ENCODE data around the gene SREK1IP1.

SREK1IP1 gene

GRCh38 chr5:64680289-64680688 lies 88.2 kb downstream of the SREK1IP1 start:
- DNase-seq (no peak), ATAC-seq (no peak)

- ATAC-seq, result no peak
- no peak for DNase-seq
Measured at GRCh38 chr5:64678374-64678773, 90.1 kb downstream of the SREK1IP1 start.

GRCh38 chr5:64671678-64672077 lies 96.8 kb downstream of the SREK1IP1 start:
- DNase-seq, result no peak

GRCh38 chr5:64670277-64670676 lies 98.2 kb downstream of the SREK1IP1 start:
- no peak for ATAC-seq
- no peak for DNase-seq

More at GRCh38 chr5:64671678-64672077, 96.8 kb downstream of the SREK1IP1 start:
- ATAC-seq, result no peak

Data from stimulated activated naive CD8-positive, alpha-beta T cell treated with anti-CD3 and anti-CD28 coated beads, Interleukin-15, Interleukin-2, amounts not matched to agents 100 U/mL and 50 U/mL, for 24 hours (primary cell).